GM18508 (cell line): Measurements from ENCODE around the gene LRRFIP1.

ENCODE experiments used
- ATAC-seq: cut with Tn5 transposase; IDR thresholded peaks from one replicate; pipeline ENCODE4 v1.9.1; 2021; ENCODE audit warnings: moderate number of reproducible peaks; ENCODE audit not compliant: insufficient read depth, unreplicated experiment

Gene LRRFIP1

DNA sequence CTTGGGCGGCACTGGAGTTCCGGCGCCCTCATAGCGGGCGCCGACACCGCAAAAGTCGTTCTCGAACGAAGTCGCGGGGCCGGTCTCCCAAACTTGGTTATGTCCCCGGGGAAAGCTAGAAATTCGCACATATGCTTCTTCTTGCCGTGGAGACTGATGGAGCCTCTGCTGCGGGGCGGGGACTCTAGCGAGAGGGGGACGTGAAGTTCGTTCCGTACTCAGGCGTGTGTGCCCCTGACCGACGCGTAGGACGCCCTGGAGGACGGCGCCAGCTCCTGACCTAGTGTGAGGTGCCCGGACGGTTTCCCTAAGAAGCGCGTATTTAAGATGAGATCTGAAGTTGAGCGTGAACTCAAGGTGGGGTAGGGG lies 171.7 kb downstream of the LRRFIP1 start:
- ATAC-seq, result no peak

- no peak for ATAC-seq
Observed at GRCh38 chr2:237801466-237801865, 174.1 kb downstream of the LRRFIP1 start.

DNA sequence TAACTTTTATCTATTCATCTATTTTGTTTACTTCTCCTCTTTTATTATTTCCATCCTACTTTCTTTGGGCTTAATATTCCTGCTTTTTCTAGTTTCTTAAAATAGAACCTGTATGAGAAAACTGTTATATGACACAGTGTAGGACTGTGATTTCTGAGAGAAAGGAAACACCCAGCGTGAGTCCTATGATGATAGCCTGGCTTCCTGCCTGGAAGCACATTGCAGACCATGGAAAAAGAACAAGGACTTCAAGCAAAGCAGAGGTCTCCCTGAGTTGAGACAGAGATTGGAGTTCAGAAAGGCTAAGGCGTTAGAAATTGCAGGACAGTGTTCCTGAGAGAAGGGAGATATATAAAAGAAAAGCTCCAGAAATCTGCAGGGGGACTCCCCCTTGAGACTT lies 178.9 kb downstream of the LRRFIP1 start:
- no peak for ATAC-seq

DNA sequence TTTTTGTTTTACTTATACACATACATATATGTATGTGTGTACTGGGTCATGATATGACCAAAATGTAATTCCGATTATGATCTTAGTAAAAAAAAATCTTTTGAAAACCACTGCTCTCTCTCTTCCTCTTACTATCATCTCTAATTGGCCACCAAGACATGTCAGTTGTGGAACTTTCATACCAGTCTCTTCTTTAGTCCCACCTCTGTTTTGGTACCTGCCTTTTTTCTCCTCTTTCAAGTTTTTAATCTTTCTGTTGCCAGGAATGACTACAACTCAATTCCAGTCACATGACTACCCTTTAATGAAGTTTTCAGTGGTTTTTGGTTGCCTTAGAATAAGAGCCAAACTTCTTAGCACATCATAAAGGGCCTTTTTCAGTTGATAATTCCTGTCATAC lies 188.2 kb downstream of the LRRFIP1 start:
- no peak for ATAC-seq

- ATAC-seq, result no peak
Observed at GRCh38 chr2:237816531-237816930, 189.1 kb downstream of the LRRFIP1 start.

DNA sequence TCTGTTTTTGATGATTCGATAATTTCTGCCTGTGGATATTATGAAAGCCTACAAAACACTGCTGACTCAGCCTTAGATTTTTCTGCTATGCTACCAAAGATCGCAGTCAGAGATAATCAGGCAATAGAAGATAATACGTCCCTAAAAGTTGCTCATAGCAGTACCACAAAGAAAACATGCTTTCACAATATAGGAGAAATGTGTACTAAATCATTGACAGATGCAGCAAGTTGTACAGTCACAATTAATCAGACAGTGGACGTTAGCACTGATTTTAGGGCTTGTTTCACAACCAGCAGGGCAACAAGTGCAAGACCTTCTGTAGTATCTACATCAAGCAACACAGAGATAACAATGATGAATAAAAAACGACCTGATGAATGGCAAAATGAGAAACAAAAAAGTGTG lies 190.7 kb downstream of the LRRFIP1 start:
- no peak for ATAC-seq

- no peak for ATAC-seq
Observed at GRCh38 chr2:237819231-237819630, 191.8 kb downstream of the LRRFIP1 start.

GRCh38 chr2:237820421-237820820 lies 193.0 kb downstream of the LRRFIP1 start:
- no peak for ATAC-seq

- no peak for ATAC-seq
Observed at GRCh38 chr2:237823544-237823943, 196.2 kb downstream of the LRRFIP1 start.

GRCh38 chr2:237824085-237824484 lies 196.7 kb downstream of the LRRFIP1 start:
- ATAC-seq, result no peak

- ATAC-seq, result no peak
Observed at GRCh38 chr2:237827421-237827987, 200.1 kb downstream of the LRRFIP1 start.
